Measurements from ENCODE around the gene SNAP29. TPM values are rescaled to one million over a fixed set of nuclear protein-coding genes. Genes with fewer than 3 reads are reported as not detected.

SNAP29 gene
- total and polyA plus RNA-seq, 9 of the 15 experiments (the other 6 are each of a cell fraction or from before 2014, with no cell fraction given) = 19.5 to 250 (median 75.9) TPM

DNA sequence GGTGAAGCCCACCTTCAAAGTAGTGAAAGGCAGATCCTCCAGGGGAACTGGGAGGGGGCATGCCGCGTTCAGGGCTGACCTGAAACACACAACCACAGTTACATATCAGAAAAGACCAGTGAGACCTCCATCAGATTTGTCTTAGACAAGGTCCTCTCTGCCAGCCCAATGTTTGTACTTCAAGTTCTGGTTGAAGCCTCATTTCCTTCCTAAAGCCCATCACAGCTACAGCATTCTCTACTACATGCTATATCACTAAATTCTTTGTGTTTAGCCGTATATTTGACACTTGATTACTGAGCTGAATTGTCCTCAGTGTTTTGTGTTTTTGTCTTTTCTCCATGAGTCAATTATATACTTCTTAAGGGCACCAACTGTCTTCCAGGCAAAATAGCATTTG is 40.3 kb upstream of the SNAP29 start:
- in situ Hi-C loops (cut with MboI) = no loop called here
- 72% methylated on average over 3 of the region's 3 CpGs for WGBS (ENCODE audit: insufficient coverage, low coverage, missing lambda C conversion rate)
- TF ChIP-seq, protein P1, sequence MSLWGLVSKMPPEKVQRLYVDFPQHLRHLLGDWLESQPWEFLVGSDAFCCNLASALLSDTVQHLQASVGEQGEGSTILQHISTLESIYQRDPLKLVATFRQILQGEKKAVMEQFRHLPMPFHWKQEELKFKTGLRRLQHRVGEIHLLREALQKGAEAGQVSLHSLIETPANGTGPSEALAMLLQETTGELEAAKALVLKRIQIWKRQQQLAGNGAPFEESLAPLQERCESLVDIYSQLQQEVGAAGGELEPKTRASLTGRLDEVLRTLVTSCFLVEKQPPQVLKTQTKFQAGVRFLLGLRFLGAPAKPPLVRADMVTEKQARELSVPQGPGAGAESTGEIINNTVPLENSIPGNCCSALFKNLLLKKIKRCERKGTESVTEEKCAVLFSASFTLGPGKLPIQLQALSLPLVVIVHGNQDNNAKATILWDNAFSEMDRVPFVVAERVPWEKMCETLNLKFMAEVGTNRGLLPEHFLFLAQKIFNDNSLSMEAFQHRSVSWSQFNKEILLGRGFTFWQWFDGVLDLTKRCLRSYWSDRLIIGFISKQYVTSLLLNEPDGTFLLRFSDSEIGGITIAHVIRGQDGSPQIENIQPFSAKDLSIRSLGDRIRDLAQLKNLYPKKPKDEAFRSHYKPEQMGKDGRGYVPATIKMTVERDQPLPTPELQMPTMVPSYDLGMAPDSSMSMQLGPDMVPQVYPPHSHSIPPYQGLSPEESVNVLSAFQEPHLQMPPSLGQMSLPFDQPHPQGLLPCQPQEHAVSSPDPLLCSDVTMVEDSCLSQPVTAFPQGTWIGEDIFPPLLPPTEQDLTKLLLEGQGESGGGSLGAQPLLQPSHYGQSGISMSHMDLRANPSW (CRISPR knock-in tag; IDR thresholded peaks at IDR 0.05) = peak; percentile 90; the same call in 1 of the 2 replicates
- peak; percentile 44; the same call in 1 of the 2 replicates for TF ChIP-seq PPARD (CRISPR knock-in tag; IDR thresholded peaks at IDR 0.05)
- TF ChIP-seq FUS (optimal IDR thresholded peaks at IDR 0.05; ENCODE audit: low read depth, low read length) = no peak
- no peak for TF ChIP-seq ZNF23 (CRISPR knock-in tag; IDR thresholded peaks at IDR 0.05)
- TF ChIP-seq PURB (CRISPR knock-in tag; IDR thresholded peaks at IDR 0.05; ENCODE audit: low read depth) = 0 out of 2 replicates have a peak, but pooled peaks have one; percentile 33
- TF ChIP-seq CXXC5 (CRISPR knock-in tag; IDR thresholded peaks at IDR 0.05) = no peak
- TF ChIP-seq ZBTB40 (IDR thresholded peaks at IDR 0.05) = no peak
- 0 out of 2 replicates have a peak, but pooled peaks have one; percentile 3 for TF ChIP-seq ZBTB40 (CRISPR knock-in tag; IDR thresholded peaks at IDR 0.05)
- TF ChIP-seq, protein P2, sequence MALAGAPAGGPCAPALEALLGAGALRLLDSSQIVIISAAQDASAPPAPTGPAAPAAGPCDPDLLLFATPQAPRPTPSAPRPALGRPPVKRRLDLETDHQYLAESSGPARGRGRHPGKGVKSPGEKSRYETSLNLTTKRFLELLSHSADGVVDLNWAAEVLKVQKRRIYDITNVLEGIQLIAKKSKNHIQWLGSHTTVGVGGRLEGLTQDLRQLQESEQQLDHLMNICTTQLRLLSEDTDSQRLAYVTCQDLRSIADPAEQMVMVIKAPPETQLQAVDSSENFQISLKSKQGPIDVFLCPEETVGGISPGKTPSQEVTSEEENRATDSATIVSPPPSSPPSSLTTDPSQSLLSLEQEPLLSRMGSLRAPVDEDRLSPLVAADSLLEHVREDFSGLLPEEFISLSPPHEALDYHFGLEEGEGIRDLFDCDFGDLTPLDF (CRISPR knock-in tag; IDR thresholded peaks at IDR 0.05) = 0 out of 2 replicates have a peak, but pooled peaks have one; percentile 17
- TF ChIP-seq ZNF707 (CRISPR knock-in tag; conservative IDR thresholded peaks at IDR 0.05) = 0 out of 2 replicates have a peak, but pooled peaks have one; percentile 40

More for the DNA sequence above, 40.3 kb upstream of the SNAP29 start:
- no peaks in the 10 kb centered on the region for H3K4me1 ChIP-seq (replicated peaks in 1 of 2; ENCODE audit: control insufficient read depth in 2 of 2, insufficient read depth in 2 of 2, low read length in 2 of 2)
- POLR2A ChIA-PET = interaction anchor here (1.1 to 13.8 kb wide), 3 partner anchors 9 to 38 kb away, joined by 3 to 172 read pairs (median 7); no protein-coding TSS in a partner anchor
- CTCF ChIA-PET (ENCODE audit: low intra/inter-chr PET ratio) = no interaction called here
- peaks cover 70% of the 10 kb centered on the region for H3K36me3 ChIP-seq (ENCODE audit: control insufficient read depth, insufficient read depth, low read length)
- no peak overlapping the region for H3K4me3 ChIP-seq
- peaks cover 5% of the 10 kb centered on the region; the same call in 1 of the 2 replicates for H4K20me1 ChIP-seq (replicated peaks; ENCODE audit: control insufficient read depth, insufficient read depth, low read length)
- H2AFZ ChIP-seq (ENCODE audit: low read depth, low read length) = no peak overlapping the region
- no peaks in the 10 kb centered on the region for H3K79me2 ChIP-seq (ENCODE audit: control insufficient read depth, insufficient read depth, low read length)
- DNase-seq (ENCODE audit: extremely low read depth in 1 of 4, low spot score in 3 of 4) = peak in 1 of 4 experiments; percentile 52
- no peak for ATAC-seq
- H3K9ac ChIP-seq (ENCODE audit: insufficient read depth in 1 of 2, low read depth in 2 of 2, low read length in 2 of 2) = no peak overlapping the region
- no peak overlapping the region for H3K4me2 ChIP-seq (ENCODE audit: insufficient read depth, low read length)
- no peak overlapping the region for H3K27ac ChIP-seq (ENCODE audit: extremely low read depth, low read depth, low read length)
- BruUV-seq (replicated peaks) = no TSS peak
- no peaks in the 10 kb centered on the region for H3K9me3 ChIP-seq (replicated peaks; ENCODE audit: control insufficient read depth, insufficient read depth, low read depth, low read length)
- no peaks in the 10 kb centered on the region for H3K27me3 ChIP-seq (ENCODE audit: control insufficient read depth in 2 of 2, insufficient read depth in 2 of 2, low read length in 2 of 2)
- intact Hi-C loops (cut with micrococcal nuclease) = no loop called here
- H3K9me1 ChIP-seq (ENCODE audit: control insufficient read depth, insufficient read depth, low read length) = no peaks in the 10 kb centered on the region
- FAIRE-seq = no peak
